ENCODE results near the gene NXF1.

Gene NXF1

DNA sequence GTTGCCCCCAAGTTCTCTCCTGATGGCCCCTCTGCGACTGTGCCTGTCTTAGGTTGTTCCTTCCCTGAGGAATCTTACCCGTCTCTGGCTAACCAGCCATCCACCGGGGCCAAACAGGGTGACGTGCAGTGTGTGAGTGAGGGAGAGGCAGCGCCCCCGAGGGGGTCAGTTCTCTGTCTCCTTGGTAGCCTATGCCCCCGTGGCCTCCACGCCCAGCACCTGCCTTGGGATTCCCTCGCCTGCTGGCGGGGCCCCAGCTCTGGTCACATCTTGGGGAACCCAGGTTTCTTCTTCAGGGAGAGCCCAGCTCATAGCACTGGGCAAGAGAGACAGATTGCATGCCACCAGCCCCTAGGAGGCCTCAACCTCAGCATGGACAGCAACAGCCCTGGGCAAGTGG is 5.8 kb downstream of the NXF1 start:
- H3K27ac ChIP-seq (ENCODE audit: low read depth, low read length): no peak overlapping the region
- peak overlapping the region; percentile 10 for H3K9ac ChIP-seq (ENCODE audit: low read length)
- H3K4me3 ChIP-seq (ENCODE audit: low read depth, low read length): no peak overlapping the region
- H3K4me1 ChIP-seq (ENCODE audit: control insufficient read depth, insufficient read depth, low read length): no peaks in the 10 kb centered on the region
- H3K9me3 ChIP-seq (ENCODE audit: control insufficient read depth, insufficient read depth, low read depth, low read length): no peaks in the 10 kb centered on the region
- H3K27me3 ChIP-seq (ENCODE audit: control insufficient read depth, insufficient read depth, low read length): no peaks in the 10 kb centered on the region
- peaks cover 88% of the 10 kb centered on the region for H3K36me3 ChIP-seq (ENCODE audit: control insufficient read depth, insufficient read depth, low read length)

DNA sequence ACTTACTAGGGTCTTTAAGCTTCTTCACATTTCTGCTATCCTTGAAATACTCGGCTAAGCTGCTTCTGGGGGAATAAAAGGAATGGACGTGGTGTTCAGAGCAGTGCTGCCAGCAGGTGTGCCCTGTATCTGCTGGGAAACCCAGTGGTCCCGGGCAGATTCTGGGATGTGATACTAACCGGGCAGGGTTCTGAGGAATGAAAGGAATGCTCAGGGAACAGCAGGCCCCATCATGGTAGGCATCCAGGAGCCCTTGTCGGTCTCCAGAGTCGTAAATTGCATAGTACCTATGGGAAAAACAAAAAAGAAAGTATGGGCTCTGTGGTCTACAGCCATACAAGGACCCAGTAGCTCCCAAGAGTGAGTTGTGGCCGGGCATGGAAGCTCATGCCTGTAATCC is 9.0 kb downstream of the NXF1 start:
- Histone ChIP-seq H3K4me3 (ENCODE audit: low read depth, low read length) (no peak overlapping the region), H3K27me3 (ENCODE audit: control insufficient read depth, insufficient read depth, low read length) (no peaks in the 10 kb centered on the region), H3K27ac (ENCODE audit: low read depth, low read length) (no peak overlapping the region), H3K9me3 (ENCODE audit: control insufficient read depth, insufficient read depth, low read depth, low read length) (no peaks in the 10 kb centered on the region), H3K36me3 (ENCODE audit: control insufficient read depth, insufficient read depth, low read length) (peaks cover 86% of the 10 kb centered on the region), H3K4me1 (ENCODE audit: control insufficient read depth, insufficient read depth, low read length) (peaks cover 8% of the 10 kb centered on the region), H3K9ac (ENCODE audit: low read length) (no peak overlapping the region)

GRCh38 chr11:62794201-62794775 is 11.0 kb downstream of the NXF1 start:
- Histone ChIP-seq H3K27me3 (ENCODE audit: control insufficient read depth, insufficient read depth, low read length) (no peaks in the 10 kb centered on the region), H3K4me1 (ENCODE audit: control insufficient read depth, insufficient read depth, low read length) (peaks cover 14% of the 10 kb centered on the region), H3K9ac (ENCODE audit: low read length) (no peak overlapping the region), H3K9me3 (ENCODE audit: control insufficient read depth, insufficient read depth, low read depth, low read length) (no peaks in the 10 kb centered on the region), H3K27ac (ENCODE audit: low read depth, low read length) (no peak overlapping the region), H3K36me3 (ENCODE audit: control insufficient read depth, insufficient read depth, low read length) (peaks cover 82% of the 10 kb centered on the region), H3K4me3 (ENCODE audit: low read depth, low read length) (no peak overlapping the region)

- peaks cover 65% of the 10 kb centered on the region for H3K36me3 ChIP-seq (ENCODE audit: control insufficient read depth, insufficient read depth, low read length)
These were observed 13.1 kb downstream of the NXF1 start for GRCh38 chr11:62792202-62792575.

DNA sequence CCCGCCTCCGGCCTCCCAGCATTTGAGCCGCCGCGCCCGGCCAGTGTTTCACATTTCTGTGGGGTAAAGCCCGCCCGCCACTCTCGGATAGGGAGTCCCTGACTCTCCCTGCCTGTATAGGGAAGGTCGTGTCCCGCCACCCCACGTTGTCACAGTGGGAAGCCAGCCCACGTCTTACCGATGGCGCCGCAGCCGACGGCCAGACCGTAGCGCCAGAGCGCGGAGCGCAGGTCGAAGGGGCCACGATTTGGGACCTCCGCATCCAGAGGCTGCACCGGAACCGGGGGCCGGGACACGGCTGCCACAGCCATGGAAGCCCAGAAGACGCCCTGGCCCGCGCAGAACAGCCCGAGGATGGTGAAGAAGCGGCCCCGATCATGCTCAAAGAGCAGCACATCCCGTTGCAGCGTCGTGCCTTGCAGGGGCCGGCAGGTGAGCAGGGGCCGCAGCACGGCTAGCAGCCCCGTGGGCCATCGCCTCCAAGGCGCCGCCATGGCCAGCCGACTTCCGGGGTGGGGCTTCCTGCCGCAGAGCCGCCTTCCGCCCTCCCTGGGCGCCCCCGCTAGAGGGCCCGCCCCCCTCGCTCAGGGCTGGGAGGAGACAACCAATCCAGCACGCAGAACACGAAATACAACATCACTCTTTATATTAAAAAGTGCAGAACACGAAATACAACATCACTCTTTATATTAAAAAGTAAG is 13.6 kb downstream of the NXF1 start, which contains the start of gene TMEM223:
TMEM223 (minus strand) TSS at position 506 of the 701 bp plus-strand sequence; CDS start at position 494, 12 bp downstream.
- no peaks in the 10 kb centered on the region for H3K9me3 ChIP-seq (ENCODE audit: control insufficient read depth, insufficient read depth, low read depth, low read length)
- H3K27ac ChIP-seq (ENCODE audit: low read depth, low read length): peak within 1 kb of the TSS; percentile 96
- no peaks in the 10 kb centered on the region for H3K27me3 ChIP-seq (ENCODE audit: control insufficient read depth, insufficient read depth, low read length)
- peaks cover 61% of the 10 kb centered on the region for H3K36me3 ChIP-seq (ENCODE audit: control insufficient read depth, insufficient read depth, low read length)
- H3K4me3 ChIP-seq (ENCODE audit: low read depth, low read length): peak within 1 kb of the TSS; percentile 100
- peaks cover 14% of the 10 kb centered on the region for H3K4me1 ChIP-seq (ENCODE audit: control insufficient read depth, insufficient read depth, low read length)
- H3K9ac ChIP-seq (ENCODE audit: low read length): peak within 1 kb of the TSS; percentile 96

More at GRCh38 chr11:62792202-62792575, 13.1 kb downstream of the NXF1 start:
- Histone ChIP-seq H3K4me1 (ENCODE audit: control insufficient read depth, insufficient read depth, low read length) (peaks cover 14% of the 10 kb centered on the region), H3K27ac (ENCODE audit: low read depth, low read length) (no peak overlapping the region), H3K4me3 (ENCODE audit: low read depth, low read length) (peak overlapping the region; percentile 100), H3K9ac (ENCODE audit: low read length) (peak overlapping the region; percentile 96), H3K9me3 (ENCODE audit: control insufficient read depth, insufficient read depth, low read depth, low read length) (no peaks in the 10 kb centered on the region), H3K27me3 (ENCODE audit: control insufficient read depth, insufficient read depth, low read length) (no peaks in the 10 kb centered on the region)

- Histone ChIP-seq H3K9ac (ENCODE audit: low read length) (no peak overlapping the region), H3K9me3 (ENCODE audit: control insufficient read depth, insufficient read depth, low read depth, low read length) (no peaks in the 10 kb centered on the region), H3K4me1 (ENCODE audit: control insufficient read depth, insufficient read depth, low read length) (peaks cover 17% of the 10 kb centered on the region), H3K27me3 (ENCODE audit: control insufficient read depth, insufficient read depth, low read length) (no peaks in the 10 kb centered on the region), H3K36me3 (ENCODE audit: control insufficient read depth, insufficient read depth, low read length) (peaks cover 47% of the 10 kb centered on the region), H3K27ac (ENCODE audit: low read depth, low read length) (no peak overlapping the region), H3K4me3 (ENCODE audit: low read depth, low read length) (no peak overlapping the region)
These were observed 15.7 kb downstream of the NXF1 start for GRCh38 chr11:62789576-62789975.

- Histone ChIP-seq H3K4me1 (ENCODE audit: control insufficient read depth, insufficient read depth, low read length) (peaks cover 17% of the 10 kb centered on the region), H3K36me3 (ENCODE audit: control insufficient read depth, insufficient read depth, low read length) (peaks cover 43% of the 10 kb centered on the region), H3K9ac (ENCODE audit: low read length) (no peak overlapping the region), H3K9me3 (ENCODE audit: control insufficient read depth, insufficient read depth, low read depth, low read length) (no peaks in the 10 kb centered on the region), H3K27me3 (ENCODE audit: control insufficient read depth, insufficient read depth, low read length) (no peaks in the 10 kb centered on the region), H3K27ac (ENCODE audit: low read depth, low read length) (no peak overlapping the region), H3K4me3 (ENCODE audit: low read depth, low read length) (no peak overlapping the region)
These were observed 16.2 kb downstream of the NXF1 start for GRCh38 chr11:62788991-62789390.

DNA sequence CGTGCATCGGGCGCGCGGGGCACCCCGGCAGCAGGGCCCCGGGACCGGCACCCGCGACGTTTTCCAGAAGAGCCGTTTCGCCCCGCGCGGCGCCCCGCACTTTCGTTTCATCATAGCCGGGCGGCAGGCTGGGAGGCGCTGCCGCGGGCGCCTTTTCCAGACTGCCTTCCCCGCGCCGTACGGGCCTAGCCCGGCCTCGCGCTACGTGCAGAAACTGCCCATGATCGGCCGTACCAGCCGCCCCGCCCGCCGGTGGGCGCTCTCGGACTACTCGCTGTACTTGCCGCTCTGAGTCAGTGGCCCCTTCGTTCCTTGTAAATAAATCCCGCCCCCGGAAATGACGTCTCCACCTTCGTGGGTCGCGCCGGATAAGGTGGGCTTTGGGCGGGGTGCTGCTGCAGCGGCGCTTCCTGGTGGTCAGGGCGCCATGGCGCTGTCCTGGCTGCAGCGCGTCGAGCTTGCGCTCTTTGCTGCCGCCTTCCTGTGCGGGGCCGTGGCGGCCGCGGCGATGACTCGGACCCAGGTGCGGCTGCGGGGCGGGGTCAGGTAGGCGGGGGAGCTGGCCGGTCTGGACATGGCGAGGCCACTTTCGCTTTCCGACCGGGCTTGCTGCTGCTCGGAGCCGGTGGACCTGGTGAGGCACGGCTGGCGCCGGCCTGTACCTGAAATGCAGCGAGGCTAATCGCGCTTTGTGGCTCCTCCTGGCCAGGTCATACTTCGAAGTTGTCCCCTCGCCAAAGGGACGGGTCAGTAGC is 18.1 kb downstream of the NXF1 start, which contains the start of gene TMEM179B:
TMEM179B (plus strand) TSS at position 398 of the 755 bp plus-strand sequence; CDS start at position 428, 30 bp downstream.
- Histone ChIP-seq H3K9me3 (ENCODE audit: control insufficient read depth, insufficient read depth, low read depth, low read length) (no peaks in the 10 kb centered on the region), H3K27me3 (ENCODE audit: control insufficient read depth, insufficient read depth, low read length) (no peaks in the 10 kb centered on the region), H3K4me1 (ENCODE audit: control insufficient read depth, insufficient read depth, low read length) (peaks cover 12% of the 10 kb centered on the region), H3K9ac (ENCODE audit: low read length) (peak within 1 kb of the TSS; percentile 97), H3K36me3 (ENCODE audit: control insufficient read depth, insufficient read depth, low read length) (peaks cover 42% of the 10 kb centered on the region), H3K4me3 (ENCODE audit: low read depth, low read length) (peak within 1 kb of the TSS; percentile 96), H3K27ac (ENCODE audit: low read depth, low read length) (peak within 1 kb of the TSS; percentile 86)

GRCh38 chr11:62786318-62787004 is 18.8 kb downstream of the NXF1 start:
- H3K27ac ChIP-seq (ENCODE audit: low read depth, low read length): peak overlapping the region; percentile 86
- H3K4me3 ChIP-seq (ENCODE audit: low read depth, low read length): peak overlapping the region; percentile 96
- H3K4me1 ChIP-seq (ENCODE audit: control insufficient read depth, insufficient read depth, low read length): peaks cover 9% of the 10 kb centered on the region
- H3K9me3 ChIP-seq (ENCODE audit: control insufficient read depth, insufficient read depth, low read depth, low read length): no peaks in the 10 kb centered on the region
- H3K36me3 ChIP-seq (ENCODE audit: control insufficient read depth, insufficient read depth, low read length): peaks cover 46% of the 10 kb centered on the region
- no peaks in the 10 kb centered on the region for H3K27me3 ChIP-seq (ENCODE audit: control insufficient read depth, insufficient read depth, low read length)
- H3K9ac ChIP-seq (ENCODE audit: low read length): peak overlapping the region; percentile 97

- peaks cover 42% of the 10 kb centered on the region for H3K36me3 ChIP-seq (ENCODE audit: control insufficient read depth, insufficient read depth, low read length)
These were observed 22.5 kb downstream of the NXF1 start for GRCh38 chr11:62782753-62783152.

More at GRCh38 chr11:62782753-62783152, 22.5 kb downstream of the NXF1 start:
- H3K27me3 ChIP-seq (ENCODE audit: control insufficient read depth, insufficient read depth, low read length): no peaks in the 10 kb centered on the region
- no peak overlapping the region for H3K4me3 ChIP-seq (ENCODE audit: low read depth, low read length)
- H3K9me3 ChIP-seq (ENCODE audit: control insufficient read depth, insufficient read depth, low read depth, low read length): no peaks in the 10 kb centered on the region
- no peak overlapping the region for H3K9ac ChIP-seq (ENCODE audit: low read length)
- no peak overlapping the region for H3K27ac ChIP-seq (ENCODE audit: low read depth, low read length)
- H3K4me1 ChIP-seq (ENCODE audit: control insufficient read depth, insufficient read depth, low read length): peaks cover 3% of the 10 kb centered on the region
